ENCODE results near the gene KRT72.

The KRT72 gene

DNA sequence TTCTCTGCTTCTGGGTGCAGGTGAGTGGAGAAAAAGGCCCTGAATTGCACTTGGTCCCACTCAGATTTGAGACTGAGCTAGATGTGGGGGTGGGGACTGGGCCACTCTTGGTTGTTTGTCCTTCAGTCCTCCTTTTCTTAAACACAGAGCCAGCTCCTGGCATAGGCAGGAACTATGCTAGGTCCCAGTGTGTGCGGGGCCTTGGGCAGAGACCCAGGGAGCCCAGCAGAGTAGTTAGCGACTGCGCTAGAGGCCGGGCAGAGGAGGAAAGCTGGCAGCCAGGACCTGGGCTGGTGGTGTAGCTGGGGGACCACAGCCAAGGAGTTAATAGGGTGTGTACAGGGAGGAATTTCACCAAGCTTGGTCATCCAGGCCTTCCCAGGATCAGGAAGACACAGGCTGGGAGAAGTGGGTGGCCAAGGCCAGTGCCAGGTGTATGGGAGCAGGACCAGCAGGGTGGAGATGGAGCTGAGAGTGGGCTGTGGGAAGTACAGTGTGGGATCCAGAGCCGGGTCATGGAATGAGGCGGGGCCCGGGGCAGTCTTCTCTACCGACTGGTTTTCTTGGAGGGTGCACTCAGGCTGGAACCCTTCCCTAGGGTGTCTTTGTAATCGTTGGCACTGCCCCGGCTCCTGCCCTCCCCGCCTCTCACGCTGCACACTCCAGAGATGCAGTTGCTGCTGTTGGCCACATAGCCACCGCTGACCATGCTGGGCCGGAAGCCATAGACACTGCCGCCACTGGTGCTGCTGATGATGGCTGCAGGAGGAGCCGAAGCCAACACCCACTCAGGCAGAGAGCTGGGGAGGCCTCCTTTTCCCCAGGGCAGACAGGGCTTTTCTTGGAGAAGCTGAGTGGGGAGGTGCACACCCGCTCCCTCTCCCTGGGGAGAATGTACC lies 57.0 kb downstream of the KRT72 start:
- Histone ChIP-seq H3K9me3 (ENCODE audit: low read length) (no peaks in the 10 kb centered on the region), H3K4me3 (ENCODE audit: low read depth, low read length, poor library complexity, severe bottlenecking) (no peak overlapping the region), H3K27me3 (ENCODE audit: insufficient read depth, low read length) (no peaks in the 10 kb centered on the region), H3K79me2 (ENCODE audit: insufficient read depth, low read length) (no peaks in the 10 kb centered on the region), H3K9me2 (ENCODE audit: low read depth, low read length) (no peaks in the 10 kb centered on the region), H3K36me3 (ENCODE audit: insufficient read depth, low read length) (no peaks in the 10 kb centered on the region), H3K27ac (ENCODE audit: low read depth, low read length, poor library complexity, severe bottlenecking) (no peak overlapping the region), H4K20me1 (ENCODE audit: insufficient read depth, low read length) (no peaks in the 10 kb centered on the region), H3K4me1 (ENCODE audit: insufficient read depth, low read length, severe bottlenecking) (no peaks in the 10 kb centered on the region), H2AFZ (ENCODE audit: low read length) (no peak overlapping the region), H3K9ac (ENCODE audit: low read length) (no peak overlapping the region), H3K4me2 (ENCODE audit: low read length) (no peak overlapping the region), H3F3A (ENCODE audit: insufficient read depth, low read length) (no peaks in the 10 kb centered on the region)
- TF ChIP-seq, protein P1, sequence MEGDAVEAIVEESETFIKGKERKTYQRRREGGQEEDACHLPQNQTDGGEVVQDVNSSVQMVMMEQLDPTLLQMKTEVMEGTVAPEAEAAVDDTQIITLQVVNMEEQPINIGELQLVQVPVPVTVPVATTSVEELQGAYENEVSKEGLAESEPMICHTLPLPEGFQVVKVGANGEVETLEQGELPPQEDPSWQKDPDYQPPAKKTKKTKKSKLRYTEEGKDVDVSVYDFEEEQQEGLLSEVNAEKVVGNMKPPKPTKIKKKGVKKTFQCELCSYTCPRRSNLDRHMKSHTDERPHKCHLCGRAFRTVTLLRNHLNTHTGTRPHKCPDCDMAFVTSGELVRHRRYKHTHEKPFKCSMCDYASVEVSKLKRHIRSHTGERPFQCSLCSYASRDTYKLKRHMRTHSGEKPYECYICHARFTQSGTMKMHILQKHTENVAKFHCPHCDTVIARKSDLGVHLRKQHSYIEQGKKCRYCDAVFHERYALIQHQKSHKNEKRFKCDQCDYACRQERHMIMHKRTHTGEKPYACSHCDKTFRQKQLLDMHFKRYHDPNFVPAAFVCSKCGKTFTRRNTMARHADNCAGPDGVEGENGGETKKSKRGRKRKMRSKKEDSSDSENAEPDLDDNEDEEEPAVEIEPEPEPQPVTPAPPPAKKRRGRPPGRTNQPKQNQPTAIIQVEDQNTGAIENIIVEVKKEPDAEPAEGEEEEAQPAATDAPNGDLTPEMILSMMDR (IDR thresholded peaks at IDR 0.05; ENCODE audit: low read length): no peak
- TF ChIP-seq EZH2 (IDR thresholded peaks at IDR 0.05; ENCODE audit: borderline replicate concordance, low read length): no peak

- H3K36me3 ChIP-seq (ENCODE audit: insufficient read depth, low read length): no peaks in the 10 kb centered on the region
- H3K4me3 ChIP-seq (ENCODE audit: low read depth, low read length, poor library complexity, severe bottlenecking): no peak overlapping the region
- no peak overlapping the region for H3K9ac ChIP-seq (ENCODE audit: low read length)
- no peaks in the 10 kb centered on the region for H3K9me3 ChIP-seq (ENCODE audit: low read length)
- H3K79me2 ChIP-seq (ENCODE audit: insufficient read depth, low read length): no peaks in the 10 kb centered on the region
- no peaks in the 10 kb centered on the region for H3K27me3 ChIP-seq (ENCODE audit: insufficient read depth, low read length)
- H3K27ac ChIP-seq (ENCODE audit: low read depth, low read length, poor library complexity, severe bottlenecking): no peak overlapping the region
- H3K9me2 ChIP-seq (ENCODE audit: low read depth, low read length): no peaks in the 10 kb centered on the region
- no peaks in the 10 kb centered on the region for H3F3A ChIP-seq (ENCODE audit: insufficient read depth, low read length)
- no peak overlapping the region for H3K4me2 ChIP-seq (ENCODE audit: low read length)
- TF ChIP-seq, protein P1 (IDR thresholded peaks at IDR 0.05; ENCODE audit: low read length): no peak
- TF ChIP-seq EZH2 (IDR thresholded peaks at IDR 0.05; ENCODE audit: borderline replicate concordance, low read length): no peak
- H2AFZ ChIP-seq (ENCODE audit: low read length): no peak overlapping the region
- H3K4me1 ChIP-seq (ENCODE audit: insufficient read depth, low read length, severe bottlenecking): no peaks in the 10 kb centered on the region
- H4K20me1 ChIP-seq (ENCODE audit: insufficient read depth, low read length): no peaks in the 10 kb centered on the region
Observed at GRCh38 chr12:52542785-52543318, 58.4 kb downstream of the KRT72 start.

DNA sequence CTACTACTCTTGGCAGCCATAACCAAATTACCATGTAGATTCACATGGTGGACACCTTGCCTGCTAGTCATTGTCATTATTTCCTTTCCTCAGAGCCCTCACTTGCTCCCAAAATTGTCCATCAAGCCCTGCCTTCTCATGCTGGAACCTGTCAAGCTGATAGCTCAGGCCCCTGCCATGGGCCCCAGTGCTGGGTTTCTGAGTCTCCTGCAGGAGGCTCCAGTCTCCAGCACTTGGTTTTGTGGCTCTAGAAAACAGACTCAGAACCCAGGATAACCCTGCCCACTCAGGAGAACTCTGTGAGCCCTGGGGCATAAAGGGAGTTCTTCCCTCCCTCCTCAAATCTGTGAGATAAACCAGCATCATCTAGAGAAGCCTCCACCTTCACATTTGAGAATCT lies 59.1 kb downstream of the KRT72 start:
- Histone ChIP-seq H3K27ac (ENCODE audit: low read depth, low read length, poor library complexity, severe bottlenecking) (no peak overlapping the region), H3K4me3 (ENCODE audit: low read depth, low read length, poor library complexity, severe bottlenecking) (no peak overlapping the region), H3K9ac (ENCODE audit: low read length) (no peak overlapping the region), H3F3A (ENCODE audit: insufficient read depth, low read length) (no peaks in the 10 kb centered on the region), H3K9me2 (ENCODE audit: low read depth, low read length) (no peaks in the 10 kb centered on the region), H3K79me2 (ENCODE audit: insufficient read depth, low read length) (no peaks in the 10 kb centered on the region), H3K9me3 (ENCODE audit: low read length) (no peaks in the 10 kb centered on the region), H3K4me2 (ENCODE audit: low read length) (no peak overlapping the region), H4K20me1 (ENCODE audit: insufficient read depth, low read length) (no peaks in the 10 kb centered on the region), H3K36me3 (ENCODE audit: insufficient read depth, low read length) (no peaks in the 10 kb centered on the region), H2AFZ (ENCODE audit: low read length) (no peak overlapping the region), H3K4me1 (ENCODE audit: insufficient read depth, low read length, severe bottlenecking) (no peaks in the 10 kb centered on the region), H3K27me3 (ENCODE audit: insufficient read depth, low read length) (no peaks in the 10 kb centered on the region)
- no peak for TF ChIP-seq EZH2 (IDR thresholded peaks at IDR 0.05; ENCODE audit: borderline replicate concordance, low read length)
- TF ChIP-seq, protein P1 (IDR thresholded peaks at IDR 0.05; ENCODE audit: low read length): no peak
